ENCODE measurements around the gene OPCML. TPM values are rescaled to one million over a fixed set of nuclear protein-coding genes. Genes with fewer than 3 reads are reported as not detected.

The OPCML gene
- total RNA-seq, 3 donors from 2014 or later (not counting 1 experiment from before 2014, with no cell fraction given), result not detected

GRCh38 chr11:133164986-133165385 is 367.3 kb downstream of the OPCML start:
- no peak for TF ChIP-seq CTCF (IDR thresholded peaks at IDR 0.05)
- Mint-ChIP-seq H3K9me3 (no peaks in the 10 kb centered on the region), H3K4me3 (no peak overlapping the region), H3K27ac (no peak overlapping the region), H3K4me1 (peaks cover 0 to 4% of the 10 kb centered on the region in 2 donors), H3K27me3 (ENCODE audit: low read depth in 2 of 2) (peaks cover 0 to 3% of the 10 kb centered on the region in 2 donors), H3K36me3 (no peaks in the 10 kb centered on the region)
- Histone ChIP-seq H3K27ac (ENCODE audit: low read length) (no peak overlapping the region), H3K9me3 (ENCODE audit: control insufficient read depth, insufficient read depth, low read length) (no peaks in the 10 kb centered on the region), H3K4me3 (ENCODE audit: low read length) (no peak overlapping the region), H3K36me3 (ENCODE audit: control insufficient read depth, insufficient read depth, low read length) (no peaks in the 10 kb centered on the region), H3K4me1 (ENCODE audit: control insufficient read depth, insufficient read depth, low read length) (no peaks in the 10 kb centered on the region), H3K27me3 (ENCODE audit: control insufficient read depth, insufficient read depth, low read length) (no peaks in the 10 kb centered on the region)
- WGBS (ENCODE audit: insufficient coverage), result 77% methylated on average over 7 of the region's 7 CpGs
- DNase-seq (no peak), ATAC-seq (no peak)
- intact Hi-C loops (cut with micrococcal nuclease), result no loop called here

- Mint-ChIP-seq H3K4me1 (peaks cover 0 to 4% of the 10 kb centered on the region in 2 donors), H3K9me3 (no peaks in the 10 kb centered on the region), H3K36me3 (no peaks in the 10 kb centered on the region), H3K27ac (no peak overlapping the region), H3K4me3 (no peak overlapping the region), H3K27me3 (ENCODE audit: low read depth in 2 of 2) (peaks cover 0 to 3% of the 10 kb centered on the region in 2 donors)
- no peaks in the 10 kb centered on the region for H3K9me3 ChIP-seq (ENCODE audit: control insufficient read depth, insufficient read depth, low read length)
- intact Hi-C loops (cut with micrococcal nuclease), result no loop called here
- no peaks in the 10 kb centered on the region for H3K27me3 ChIP-seq (ENCODE audit: control insufficient read depth, insufficient read depth, low read length)
- ATAC-seq, result peak in 1 of 3 donors; percentile 33
- WGBS (ENCODE audit: insufficient coverage), result 56% methylated on average over 9 of the region's 12 CpGs
- no peak overlapping the region for H3K4me3 ChIP-seq (ENCODE audit: low read length)
- H3K27ac ChIP-seq (ENCODE audit: low read length), result no peak overlapping the region
- H3K36me3 ChIP-seq (ENCODE audit: control insufficient read depth, insufficient read depth, low read length), result no peaks in the 10 kb centered on the region
- peak in 1 of 2 donors; percentile 19 for DNase-seq
- no peak for TF ChIP-seq CTCF (IDR thresholded peaks at IDR 0.05)
- no peaks in the 10 kb centered on the region for H3K4me1 ChIP-seq (ENCODE audit: control insufficient read depth, insufficient read depth, low read length)
Observed at GRCh38 chr11:133163463-133164419, 368.6 kb downstream of the OPCML start.

DNA sequence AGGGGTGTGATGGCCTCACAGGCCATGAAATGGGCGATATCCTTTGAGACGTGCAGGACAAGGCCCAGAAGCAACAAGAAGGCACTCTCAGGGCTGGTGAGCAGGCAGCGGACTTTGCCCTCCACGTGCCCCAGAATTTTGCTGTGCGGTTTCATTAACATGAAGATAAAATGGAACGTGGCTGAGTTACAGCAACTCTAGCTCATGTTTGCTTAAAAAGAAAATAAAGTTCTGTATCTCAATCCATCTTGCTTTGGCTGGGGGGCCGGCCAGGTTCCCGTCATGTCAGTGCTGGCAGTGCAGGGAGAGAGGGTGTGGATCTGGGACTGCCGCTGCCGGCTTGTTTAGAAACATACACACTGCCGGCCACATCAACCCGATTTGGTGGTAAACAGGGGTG is 370.1 kb downstream of the OPCML start:
- H3K27me3 Mint-ChIP-seq (ENCODE audit: low read depth in 2 of 2), result no peaks in the 10 kb centered on the region
- no peak for TF ChIP-seq CTCF (IDR thresholded peaks at IDR 0.05)
- no peaks in the 10 kb centered on the region for H3K27me3 ChIP-seq (ENCODE audit: control insufficient read depth, insufficient read depth, low read length)
- DNase-seq (no peak), ATAC-seq (no peak)
- H3K4me1 Mint-ChIP-seq, result peaks cover 0 to 4% of the 10 kb centered on the region in 2 donors
- no peaks in the 10 kb centered on the region for H3K36me3 ChIP-seq (ENCODE audit: control insufficient read depth, insufficient read depth, low read length)
- no peaks in the 10 kb centered on the region for H3K9me3 ChIP-seq (ENCODE audit: control insufficient read depth, insufficient read depth, low read length)
- intact Hi-C loops (cut with micrococcal nuclease), result no loop called here
- no peak overlapping the region for H3K27ac Mint-ChIP-seq
- H3K36me3 Mint-ChIP-seq, result no peaks in the 10 kb centered on the region
- WGBS (ENCODE audit: insufficient coverage), result 84% methylated on average over 12 of the region's 12 CpGs
- no peak overlapping the region for H3K27ac ChIP-seq (ENCODE audit: low read length)
- H3K4me1 ChIP-seq (ENCODE audit: control insufficient read depth, insufficient read depth, low read length), result no peaks in the 10 kb centered on the region
- no peak overlapping the region for H3K4me3 ChIP-seq (ENCODE audit: low read length)
- H3K4me3 Mint-ChIP-seq, result no peak overlapping the region
- no peaks in the 10 kb centered on the region for H3K9me3 Mint-ChIP-seq

Measured in natural killer cell (primary cell).